Measurements from ENCODE around the gene STK10.

STK10 gene

GRCh38 chr5:172085738-172086137, 102.3 kb downstream of the STK10 start:
- DNase-seq: no peak

GRCh38 chr5:172082180-172082579, 105.8 kb downstream of the STK10 start:
- no peak for DNase-seq

- DNase-seq: no peak
Measured at GRCh38 chr5:172079876-172080275, 108.1 kb downstream of the STK10 start.

- DNase-seq: peak in 1 of 2 donors; percentile 22
Measured at GRCh38 chr5:172078726-172079345, 109.2 kb downstream of the STK10 start.

GRCh38 chr5:172077664-172078425, 110.2 kb downstream of the STK10 start:
- DNase-seq: no peak

GRCh38 chr5:172076761-172077244, 111.2 kb downstream of the STK10 start:
- no peak for DNase-seq

- no peak for DNase-seq
Measured at GRCh38 chr5:172075656-172076055, 112.4 kb downstream of the STK10 start.

- no peak for DNase-seq
Measured at GRCh38 chr5:172074896-172075295, 113.1 kb downstream of the STK10 start.

GRCh38 chr5:172071309-172071875, 116.6 kb downstream of the STK10 start:
- no peak for DNase-seq

GRCh38 chr5:172065431-172066065, 122.5 kb downstream of the STK10 start:
- DNase-seq: no peak

GRCh38 chr5:172064766-172065165, 123.3 kb downstream of the STK10 start:
- no peak for DNase-seq

- no peak for DNase-seq
Measured at GRCh38 chr5:172064358-172064757, 123.7 kb downstream of the STK10 start.

- DNase-seq: no peak
Measured at GRCh38 chr5:172063463-172064235, 124.4 kb downstream of the STK10 start.

- DNase-seq: no peak
Measured at GRCh38 chr5:172059661-172060100, 128.3 kb downstream of the STK10 start.

- no peak for DNase-seq
Measured at GRCh38 chr5:172058088-172058487, 129.9 kb downstream of the STK10 start.

GRCh38 chr5:172055996-172056395, 132.0 kb downstream of the STK10 start:
- no peak for DNase-seq

- no peak for DNase-seq
Measured at GRCh38 chr5:172055421-172055820, 132.6 kb downstream of the STK10 start.

- no peak for DNase-seq
Measured at GRCh38 chr5:172054611-172055153, 133.3 kb downstream of the STK10 start.

GRCh38 chr5:172052450-172053236, 135.4 kb downstream of the STK10 start:
- no peak for DNase-seq

GRCh38 chr5:172051643-172052339, 136.2 kb downstream of the STK10 start:
- no peak for DNase-seq

- no peak for DNase-seq
Measured at GRCh38 chr5:172050080-172050479, 137.9 kb downstream of the STK10 start.

Data from hippocampal formation (tissue), 2 donors.